Testis (tissue), 2 donors: ENCODE results near the gene HNF4A.
"Not testable (repeated sequence)": the region's sequence is repeated elsewhere in the genome, so short reads cannot be mapped to it uniquely, and the experiment has no call there.

ENCODE experiments used
- POLR2A ChIP-seq: fragments of 450-650 bp; IDR thresholded peaks from one replicate; pipeline ENCODE4 v1.6.1; 2017; ENCODE audit warnings: antibody characterized with exemption, mild to moderate bottlenecking, moderate library complexity
- TF ChIP-seq, protein P1 (sequence below), 3 experiments: fragments of 450-650 bp in 2 of 3; fragments of 200-600 bp in 1 of 3; sonication (generic) in 1 of 3; IDR thresholded peaks; one replicate each; pipeline ENCODE4 v1.5.1; 2016 to 2019; ENCODE audit warnings: antibody characterized with exemption in 3 of 3, mild to moderate bottlenecking in 2 of 3, moderate library complexity in 1 of 3

- TF ChIP-seq, protein P1, sequence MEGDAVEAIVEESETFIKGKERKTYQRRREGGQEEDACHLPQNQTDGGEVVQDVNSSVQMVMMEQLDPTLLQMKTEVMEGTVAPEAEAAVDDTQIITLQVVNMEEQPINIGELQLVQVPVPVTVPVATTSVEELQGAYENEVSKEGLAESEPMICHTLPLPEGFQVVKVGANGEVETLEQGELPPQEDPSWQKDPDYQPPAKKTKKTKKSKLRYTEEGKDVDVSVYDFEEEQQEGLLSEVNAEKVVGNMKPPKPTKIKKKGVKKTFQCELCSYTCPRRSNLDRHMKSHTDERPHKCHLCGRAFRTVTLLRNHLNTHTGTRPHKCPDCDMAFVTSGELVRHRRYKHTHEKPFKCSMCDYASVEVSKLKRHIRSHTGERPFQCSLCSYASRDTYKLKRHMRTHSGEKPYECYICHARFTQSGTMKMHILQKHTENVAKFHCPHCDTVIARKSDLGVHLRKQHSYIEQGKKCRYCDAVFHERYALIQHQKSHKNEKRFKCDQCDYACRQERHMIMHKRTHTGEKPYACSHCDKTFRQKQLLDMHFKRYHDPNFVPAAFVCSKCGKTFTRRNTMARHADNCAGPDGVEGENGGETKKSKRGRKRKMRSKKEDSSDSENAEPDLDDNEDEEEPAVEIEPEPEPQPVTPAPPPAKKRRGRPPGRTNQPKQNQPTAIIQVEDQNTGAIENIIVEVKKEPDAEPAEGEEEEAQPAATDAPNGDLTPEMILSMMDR (IDR thresholded peaks at IDR 0.05): not testable (repeated sequence)
- TF ChIP-seq POLR2A: not testable (repeated sequence)
Measured at GRCh38 chr20:44472283-44472682, 116.8 kb downstream of the HNF4A start.
